GM23338 (cell line): ENCODE data around the gene TMEM201. TPM values are rescaled to one million over a fixed set of nuclear protein-coding genes. Genes with fewer than 3 reads are reported as not detected.

Source experiments
- ATAC-seq: fragments of 200-7000 bp; cut with Tn5 transposase; 3 replicates; pipeline ENCODE4 v1.9.1; 2020
- DNase-seq: peaks from one replicate; pipeline ENCODE4 v3.0.0-alpha.2; 2015; ENCODE audit warnings: low spot score
- H2AFZ ChIP-seq: fragments of 200-600 bp; sonication (generic); 2 replicates; pipeline ENCODE4 v1.8.0; 2016; ENCODE audit warnings: antibody characterized with exemption, mild to moderate bottlenecking, moderate library complexity
- H3F3A ChIP-seq: fragments of 200-600 bp; sonication (generic); replicated peaks from 2 replicates; pipeline ENCODE4 v1.8.0; 2017; ENCODE audit warnings: antibody characterized with exemption, mixed run types, low read depth
- H3K27ac ChIP-seq: fragments of 200-600 bp; sonication (generic); 2 replicates; pipeline ENCODE4 v1.6.1; 2016; ENCODE audit warnings: low read depth
- H3K27me3 ChIP-seq: fragments of 200-600 bp; sonication (generic); 2 replicates; pipeline ENCODE4 v1.8.0; 2016; ENCODE audit warnings: mild to moderate bottlenecking, mixed run types, moderate library complexity; ENCODE audit not compliant: insufficient read depth
- H3K36me3 ChIP-seq: fragments of 200-600 bp; sonication (generic); 2 replicates; pipeline ENCODE4 v1.8.0; 2016; ENCODE audit warnings: mild to moderate bottlenecking; ENCODE audit not compliant: insufficient read depth
- H3K4me1 ChIP-seq: fragments of 200-600 bp; sonication (generic); 2 replicates; pipeline ENCODE4 v1.8.0; 2016; ENCODE audit warnings: mild to moderate bottlenecking, moderate library complexity; ENCODE audit not compliant: insufficient read depth
- H3K4me2 ChIP-seq: fragments of 200-600 bp; sonication (generic); 2 replicates; pipeline ENCODE4 v1.7.1; 2017; ENCODE audit warnings: mixed run types
- H3K4me3 ChIP-seq: fragments of 200-600 bp; sonication (generic); 2 replicates; pipeline ENCODE4 v1.6.1; 2016; ENCODE audit warnings: mixed run types
- H3K79me2 ChIP-seq: fragments of 200-600 bp; sonication (generic); replicated peaks from 2 replicates; pipeline ENCODE4 v1.8.0; 2017; ENCODE audit warnings: mild to moderate bottlenecking; ENCODE audit not compliant: insufficient read depth
- H3K9me2 ChIP-seq: fragments of 200-600 bp; sonication (generic); 2 replicates; pipeline ENCODE4 v1.8.0; 2017; ENCODE audit not compliant: insufficient read depth
- H4K20me1 ChIP-seq: fragments of 200-600 bp; sonication (generic); replicated peaks from 2 replicates; pipeline ENCODE4 v1.8.0; 2017; ENCODE audit warnings: mild to moderate bottlenecking; ENCODE audit not compliant: insufficient read depth
- H3K27ac Mint-ChIP-seq: 2 replicates; pipeline ENCODE4 v1.8.0; 2020; ENCODE audit warnings: inconsistent platforms, mild to moderate bottlenecking, moderate library complexity, mixed read lengths
- H3K27me3 Mint-ChIP-seq: 3 replicates; pipeline ENCODE4 v1.8.0; 2022; ENCODE audit warnings: low read depth, mild to moderate bottlenecking, moderate library complexity, mixed read lengths, inconsistent platforms; ENCODE audit not compliant: insufficient read depth, poor library complexity
- H3K36me3 Mint-ChIP-seq: 3 replicates; pipeline ENCODE4 v1.8.0; 2021; ENCODE audit warnings: low read depth, mild to moderate bottlenecking, inconsistent platforms, moderate library complexity, mixed read lengths
- H3K4me1 Mint-ChIP-seq: 3 replicates; pipeline ENCODE4 v1.8.0; 2020; ENCODE audit warnings: mild to moderate bottlenecking, inconsistent platforms, mixed read lengths
- H3K4me3 Mint-ChIP-seq: 3 replicates; pipeline ENCODE4 v1.8.0; 2021; ENCODE audit warnings: moderate library complexity, mild to moderate bottlenecking, inconsistent platforms, mixed read lengths
- H3K9me3 Mint-ChIP-seq: 3 replicates; pipeline ENCODE4 v1.8.0; 2020; ENCODE audit warnings: moderate library complexity, mild to moderate bottlenecking, inconsistent platforms, mixed read lengths
- CREB1 ChIP-seq: fragments of 250-450 bp; sonication (Bioruptor Pico); IDR thresholded peaks from 2 replicates; pipeline ENCODE4 v1.5.0; 2020; ENCODE audit warnings: low read depth, mild to moderate bottlenecking, moderate library complexity
- CTCF ChIP-seq, 2 experiments: fragments of 200-600 bp in 1 of 2; sonication (generic) in 1 of 2; conservative IDR thresholded peaks; 2 replicates each; pipeline versions ENCODE4 v1.5.1 to v1.6.1; 2016 to 2017; ENCODE audit warnings: antibody characterized with exemption in 2 of 2, low read depth in 2 of 2, mild to moderate bottlenecking in 2 of 2, moderate library complexity in 1 of 2
- ETS1 ChIP-seq: IDR thresholded peaks from 2 replicates; pipeline ENCODE4 v1.6.1; 2016; ENCODE audit warnings: antibody characterized with exemption
- EZH2 ChIP-seq: fragments of 200-600 bp; sonication (generic); IDR thresholded peaks from one replicate; pipeline ENCODE4 v1.8.0; 2017; ENCODE audit warnings: antibody characterized with exemption, mild to moderate bottlenecking, low read depth; ENCODE audit not compliant: unreplicated experiment
- EZH2phosphoT487 ChIP-seq: fragments of 200-600 bp; sonication (generic); IDR thresholded peaks from one replicate; pipeline ENCODE4 v1.8.1; 2018; ENCODE audit warnings: antibody characterized with exemption; ENCODE audit not compliant: unreplicated experiment
- JUNB ChIP-seq: IDR thresholded peaks from one replicate; pipeline ENCODE4 v1.6.1; 2016; ENCODE audit warnings: antibody characterized with exemption; ENCODE audit not compliant: unreplicated experiment
- NANOG ChIP-seq: IDR thresholded peaks from 2 replicates; pipeline ENCODE4 v1.6.1; 2016; ENCODE audit warnings: antibody characterized with exemption, borderline replicate concordance
- POLR2AphosphoS5 ChIP-seq: IDR thresholded peaks from 2 replicates; pipeline ENCODE4 v1.6.1; 2016; ENCODE audit warnings: antibody characterized with exemption, low read depth
- REST ChIP-seq: IDR thresholded peaks from one replicate; pipeline ENCODE4 v1.6.1; 2018; ENCODE audit warnings: antibody characterized with exemption; ENCODE audit not compliant: unreplicated experiment
- STAT1 ChIP-seq: IDR thresholded peaks from one replicate; pipeline ENCODE4 v1.6.1; 2016; ENCODE audit warnings: antibody characterized with exemption; ENCODE audit not compliant: unreplicated experiment
- ZNF114 ChIP-seq: fragments of 250-450 bp; sonication (Bioruptor Pico); IDR thresholded peaks from 2 replicates; pipeline ENCODE4 v1.5.0; 2020; ENCODE audit warnings: mild to moderate bottlenecking, moderate library complexity
- ZNF331 ChIP-seq: fragments of 250-450 bp; sonication (Bioruptor Pico); IDR thresholded peaks from 2 replicates; pipeline ENCODE4 v1.5.0; 2020; ENCODE audit warnings: low read depth, mild to moderate bottlenecking, moderate library complexity
- ZNF462 ChIP-seq: fragments of 250-450 bp; sonication (Bioruptor Pico); IDR thresholded peaks from 2 replicates; pipeline ENCODE4 v1.5.0; 2020; ENCODE audit warnings: mild to moderate bottlenecking, moderate library complexity
- polyA plus RNA-seq: library from polyadenylated mRNA; unstranded; fragments of >200 nt; fragmentation: Nextera tagmentation; extraction: Ambion mirVana; gene quantifications from 2 replicates; pipeline ENCODE4 v1.2.1, GENCODE V29; 2016
- total RNA-seq: library from RNA; depleted of rRNA; stranded (reverse); fragments of >200 nt; shearing (Covaris generic); gene quantifications from 2 replicates; pipeline ENCODE4 v1.2.3, GENCODE V29; 2014

Gene TMEM201
- total and polyA plus RNA-seq, 2 experiments from 2014 or later: 11.6 to 27.2 TPM

- Mint-ChIP-seq H3K4me1 (peaks cover 4% of the 10 kb centered on the region; the same call in 2 of the 3 replicates), H3K9me3 (peaks cover 2% of the 10 kb centered on the region; the same call in 1 of the 3 replicates), H3K27ac (no peak overlapping the region), H3K36me3 (no peaks in the 10 kb centered on the region), H3K4me3 (no peak overlapping the region), H3K27me3 (peaks cover 19% of the 10 kb centered on the region)
- Histone ChIP-seq H2AFZ (0 out of 2 replicates have a peak overlapping the region, but pooled peaks have one; percentile 10), H3K36me3 (no peaks in the 10 kb centered on the region), H3K9me2 (no peaks in the 10 kb centered on the region), H3K4me3 (no peak overlapping the region), H3K27me3 (peaks cover 14% of the 10 kb centered on the region), H3K4me1 (no peaks in the 10 kb centered on the region), H3K27ac (no peak overlapping the region), H4K20me1 (no peaks in the 10 kb centered on the region; the same call in 1 of the 2 replicates), H3K4me2 (no peak overlapping the region), H3F3A (peaks cover 1% of the 10 kb centered on the region), H3K79me2 (no peaks in the 10 kb centered on the region)
- TF ChIP-seq JUNB (no peak), POLR2AphosphoS5 (no peak), CTCF (conservative IDR thresholded peaks at IDR 0.05; ENCODE audit: low read depth in 2 of 2) (no peak), ETS1 (no peak), CREB1 (no peak), REST (no peak), EZH2 (no peak), ZNF462 (CRISPR knock-in tag) (no peak), ZNF114 (CRISPR knock-in tag) (no peak), STAT1 (no peak), NANOG (no peak), EZH2phosphoT487 (no peak), ZNF331 (CRISPR knock-in tag) (no peak)
- no peak for DNase-seq
- no peak for ATAC-seq
Observed at GRCh38 chr1:9646037-9646436, 57.3 kb downstream of the TMEM201 start.
